ENCODE data around the gene LRRC25.

Gene LRRC25

DNA sequence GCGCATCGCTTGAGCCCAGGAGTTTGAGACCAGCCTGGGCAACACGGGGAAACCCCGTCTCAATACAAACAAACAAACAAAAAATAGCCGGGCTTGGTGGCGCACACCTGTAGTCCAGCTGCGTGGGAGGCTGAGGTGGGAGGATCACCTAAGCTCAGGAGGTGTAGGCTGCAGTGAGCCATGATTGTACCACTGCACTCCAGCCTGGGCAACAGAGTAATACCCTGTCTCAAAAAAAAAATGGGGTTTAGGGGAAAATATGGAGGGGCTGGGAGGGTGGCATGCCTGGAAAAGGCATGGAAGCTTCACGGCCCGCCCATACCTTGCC lies 42.5 kb upstream of the LRRC25 start:
- ATAC-seq (replicated peaks; ENCODE audit: extremely low read depth, poor library complexity, severe bottlenecking) (no peak), DNase-seq (ENCODE audit: low spot score in 2 of 2) (no peak)
- no peak overlapping the region for H3K4me3 Mint-ChIP-seq
- no peaks in the 10 kb centered on the region for H3K27me3 Mint-ChIP-seq
- peaks cover 5% of the 10 kb centered on the region for H3K9me3 Mint-ChIP-seq
- peak overlapping the region; percentile 79 for H3K27ac Mint-ChIP-seq (ENCODE audit: low read depth)
- peaks cover 37% of the 10 kb centered on the region for H3K4me1 Mint-ChIP-seq
- peaks cover 34% of the 10 kb centered on the region for H3K36me3 Mint-ChIP-seq (ENCODE audit: insufficient read depth)

DNA sequence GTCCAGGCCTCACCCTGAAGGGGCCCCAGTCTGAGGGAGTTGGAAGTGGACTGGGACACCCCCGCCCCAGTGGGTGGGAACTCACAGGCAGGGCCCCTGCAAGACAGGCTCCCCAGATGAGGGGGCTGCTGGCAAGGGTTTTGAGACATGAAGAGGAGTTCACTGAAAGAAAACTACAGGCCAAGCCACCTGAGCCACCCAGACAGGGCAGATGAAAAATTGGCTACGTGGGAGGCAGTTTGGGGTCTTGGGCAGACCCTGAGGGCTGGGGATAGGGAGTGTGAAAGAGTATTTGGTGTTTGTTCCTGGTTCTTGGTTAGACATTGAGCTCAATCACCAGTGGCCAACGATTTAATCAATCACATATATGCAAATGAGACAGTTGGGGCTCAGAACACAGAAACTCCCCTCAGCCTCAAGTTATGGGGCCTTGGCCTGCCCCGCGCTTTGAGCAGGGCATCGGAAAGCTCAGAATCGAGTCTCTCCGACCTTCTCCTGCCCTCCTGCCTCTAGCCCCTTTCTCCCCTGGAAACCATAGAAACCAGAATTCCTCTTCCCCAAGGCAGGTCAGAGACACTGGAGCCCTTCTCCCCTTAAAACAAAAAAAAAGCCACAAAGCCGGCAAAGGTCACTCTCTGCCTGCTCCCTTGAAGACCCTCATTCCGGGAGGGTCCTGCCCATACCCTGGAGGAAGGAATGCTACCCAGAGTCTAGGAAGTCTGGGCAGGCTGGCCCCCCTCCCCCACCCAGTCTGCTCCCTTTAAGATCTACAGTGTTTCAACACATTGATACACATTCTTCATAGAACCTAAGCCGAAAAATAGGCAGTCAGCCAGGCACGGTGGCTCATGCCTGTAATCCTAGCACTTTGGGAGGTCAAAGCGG lies 41.8 kb upstream of the LRRC25 start:
- Mint-ChIP-seq H3K9me3 (peaks cover 5% of the 10 kb centered on the region), H3K27me3 (no peaks in the 10 kb centered on the region), H3K4me3 (peak overlapping the region; percentile 74), H3K27ac (ENCODE audit: low read depth) (no peak overlapping the region), H3K36me3 (ENCODE audit: insufficient read depth) (peaks cover 38% of the 10 kb centered on the region), H3K4me1 (peaks cover 37% of the 10 kb centered on the region)
- no peak for ATAC-seq (replicated peaks; ENCODE audit: extremely low read depth, poor library complexity, severe bottlenecking)
- DNase-seq (ENCODE audit: low spot score in 2 of 2) = no peak

- Mint-ChIP-seq H3K27ac (ENCODE audit: low read depth) (no peak overlapping the region), H3K9me3 (peaks cover 5% of the 10 kb centered on the region), H3K4me3 (peak overlapping the region; percentile 74), H3K36me3 (ENCODE audit: insufficient read depth) (peaks cover 38% of the 10 kb centered on the region), H3K4me1 (peaks cover 36% of the 10 kb centered on the region), H3K27me3 (no peaks in the 10 kb centered on the region)
- no peak for DNase-seq (ENCODE audit: low spot score in 2 of 2)
- no peak for ATAC-seq (replicated peaks; ENCODE audit: extremely low read depth, poor library complexity, severe bottlenecking)
Observed at GRCh38 chr19:18438331-18439024, 41.1 kb upstream of the LRRC25 start.

GRCh38 chr19:18437491-18438330 lies 40.3 kb upstream of the LRRC25 start, which contains the start of gene ISYNA1:
ISYNA1 (minus strand) TSS chr19:18438133; CDS start chr19:18437979, 154 bp downstream.
- H3K4me3 Mint-ChIP-seq = peak within 1 kb of the TSS; percentile 74
- ATAC-seq (replicated peaks; ENCODE audit: extremely low read depth, poor library complexity, severe bottlenecking) (peak; percentile 17), DNase-seq (ENCODE audit: low spot score in 2 of 2) (no peak)
- H3K36me3 Mint-ChIP-seq (ENCODE audit: insufficient read depth) = peaks cover 36% of the 10 kb centered on the region
- peaks cover 32% of the 10 kb centered on the region for H3K4me1 Mint-ChIP-seq
- no peak within 1 kb of the TSS for H3K27ac Mint-ChIP-seq (ENCODE audit: low read depth)
- H3K27me3 Mint-ChIP-seq = no peaks in the 10 kb centered on the region
- H3K9me3 Mint-ChIP-seq = peaks cover 5% of the 10 kb centered on the region

DNA sequence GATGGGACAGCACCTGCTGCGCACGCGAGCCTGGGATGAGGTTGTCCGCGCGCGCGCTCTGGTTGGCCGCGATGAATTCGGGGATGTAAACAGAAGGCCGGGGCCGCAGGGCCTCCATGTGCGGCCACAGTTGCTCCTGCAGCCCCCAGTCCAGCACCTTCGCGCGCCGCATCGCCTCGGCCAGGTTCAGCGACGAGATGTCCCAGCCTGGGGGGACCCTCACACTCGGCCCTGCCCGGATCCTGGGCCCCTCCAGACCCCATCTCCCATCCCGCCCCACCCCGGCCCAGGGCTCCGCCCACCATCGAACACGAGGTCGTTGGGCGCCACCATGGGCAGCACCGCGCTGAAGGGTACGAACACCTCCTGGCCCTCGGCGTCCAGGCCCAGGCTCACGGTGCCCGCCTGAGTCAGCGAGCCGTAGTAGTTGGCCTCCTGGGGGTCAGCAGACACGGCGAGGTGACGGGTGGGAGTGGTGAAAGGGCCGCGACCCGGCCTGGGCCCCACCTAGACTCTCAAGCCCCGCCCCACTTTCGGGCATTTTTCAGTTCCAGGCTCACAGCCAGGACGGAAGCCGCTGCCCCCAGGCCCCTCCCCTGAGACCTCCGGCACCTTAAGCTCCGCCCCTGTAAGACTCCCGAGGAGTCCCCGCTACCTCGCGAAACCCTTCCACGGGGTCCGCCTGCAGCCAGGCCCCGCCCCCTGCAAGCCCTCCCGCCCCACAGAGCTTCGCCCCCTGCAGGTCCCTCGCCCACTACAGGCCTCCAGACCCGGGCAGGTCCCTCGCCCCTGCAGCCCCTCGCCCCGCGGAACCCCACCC lies 39.5 kb upstream of the LRRC25 start:
- ATAC-seq (replicated peaks; ENCODE audit: extremely low read depth, poor library complexity, severe bottlenecking) = peak; percentile 61
- Mint-ChIP-seq H3K36me3 (ENCODE audit: insufficient read depth) (peaks cover 33% of the 10 kb centered on the region), H3K27me3 (no peaks in the 10 kb centered on the region), H3K4me1 (peaks cover 23% of the 10 kb centered on the region), H3K4me3 (peak overlapping the region; percentile 74), H3K27ac (ENCODE audit: low read depth) (no peak overlapping the region), H3K9me3 (no peaks in the 10 kb centered on the region)
- DNase-seq (ENCODE audit: low spot score in 2 of 2) = peak; percentile 64 to 79

DNA sequence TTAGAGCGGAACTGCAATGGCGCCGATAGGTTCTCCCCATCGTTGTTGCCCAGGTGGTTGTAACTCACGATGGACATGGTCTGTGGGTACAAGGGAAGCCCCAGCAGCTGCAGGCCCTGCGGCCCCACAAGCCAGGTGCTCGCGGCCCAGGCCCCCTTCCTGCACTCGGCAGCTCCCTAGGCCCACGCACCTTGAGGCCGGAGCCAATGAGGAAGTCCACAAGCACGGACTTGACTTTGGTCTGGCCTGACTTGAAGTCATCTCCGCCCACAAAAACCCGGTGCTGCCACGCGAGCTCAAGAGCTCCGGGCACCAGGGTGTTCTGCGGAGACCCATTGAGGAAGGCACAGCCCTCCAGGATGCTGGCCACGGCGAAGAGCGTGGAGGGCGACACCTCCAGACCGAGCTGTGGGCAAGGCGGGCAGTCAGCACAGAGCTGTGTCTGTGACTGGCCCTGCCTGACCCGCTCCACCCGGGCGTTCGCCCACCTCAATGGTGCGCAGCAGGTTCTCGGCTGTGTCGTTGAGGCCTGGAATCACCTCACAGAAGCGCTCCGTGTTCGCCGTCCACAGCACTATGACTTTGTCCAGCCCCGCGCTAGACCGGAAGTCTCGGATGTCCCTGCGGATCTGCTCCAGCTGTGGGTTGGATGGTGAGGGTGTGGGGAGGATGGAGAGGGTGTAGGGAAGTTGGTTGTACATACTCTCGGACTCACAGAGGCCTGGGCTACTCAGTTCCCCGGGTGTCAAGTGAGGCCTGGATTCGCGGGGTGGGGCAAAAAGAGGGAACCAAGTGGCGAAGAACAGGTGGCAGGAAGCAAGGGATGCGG lies 38.6 kb upstream of the LRRC25 start:
- Mint-ChIP-seq H3K36me3 (ENCODE audit: insufficient read depth) (peaks cover 29% of the 10 kb centered on the region), H3K4me3 (peak overlapping the region; percentile 74), H3K27ac (ENCODE audit: low read depth) (no peak overlapping the region), H3K4me1 (peaks cover 18% of the 10 kb centered on the region), H3K27me3 (no peaks in the 10 kb centered on the region), H3K9me3 (no peaks in the 10 kb centered on the region)
- DNase-seq (ENCODE audit: low spot score in 2 of 2) (no peak), ATAC-seq (replicated peaks; ENCODE audit: extremely low read depth, poor library complexity, severe bottlenecking) (no peak)

DNA sequence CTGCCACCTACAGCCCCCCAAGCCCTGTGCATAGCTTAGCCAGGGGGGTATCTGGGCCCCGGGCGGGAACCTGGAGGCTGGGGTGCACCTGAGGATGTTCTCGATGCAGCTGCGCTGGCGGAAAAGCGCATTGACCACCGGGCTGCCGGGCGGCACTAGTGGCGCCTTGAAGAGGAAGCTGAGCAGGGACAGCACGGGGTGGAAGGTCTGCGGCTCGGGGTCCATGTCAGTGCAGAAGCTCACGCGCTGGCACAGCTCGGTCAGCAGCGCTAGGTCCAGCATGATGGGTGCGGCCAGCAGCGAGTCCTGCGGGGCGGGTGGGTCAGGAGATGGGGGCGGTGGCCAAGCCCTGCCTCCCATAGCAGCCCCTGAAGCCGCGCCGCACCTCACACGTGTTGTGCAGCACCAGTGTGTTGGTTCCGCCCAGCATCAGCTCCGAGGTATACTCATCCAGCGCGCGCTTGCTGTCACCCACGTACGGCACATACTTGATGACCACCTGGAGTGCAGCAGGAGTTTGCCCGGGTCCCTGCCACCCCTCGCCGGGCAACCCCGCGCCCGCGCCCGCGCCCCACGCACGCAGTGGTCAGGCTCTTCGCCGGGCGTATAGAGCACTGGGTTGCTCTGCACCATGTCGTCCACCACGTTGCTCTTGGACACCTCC lies 37.9 kb upstream of the LRRC25 start:
- H3K9me3 Mint-ChIP-seq = no peaks in the 10 kb centered on the region
- H3K27me3 Mint-ChIP-seq = no peaks in the 10 kb centered on the region
- H3K27ac Mint-ChIP-seq (ENCODE audit: low read depth) = peak overlapping the region; percentile 79
- DNase-seq (ENCODE audit: low spot score in 2 of 2) (no peak), ATAC-seq (replicated peaks; ENCODE audit: extremely low read depth, poor library complexity, severe bottlenecking) (no peak)
- H3K4me1 Mint-ChIP-seq = peaks cover 12% of the 10 kb centered on the region
- peak overlapping the region; percentile 63 for H3K4me3 Mint-ChIP-seq
- H3K36me3 Mint-ChIP-seq (ENCODE audit: insufficient read depth) = peaks cover 26% of the 10 kb centered on the region

DNA sequence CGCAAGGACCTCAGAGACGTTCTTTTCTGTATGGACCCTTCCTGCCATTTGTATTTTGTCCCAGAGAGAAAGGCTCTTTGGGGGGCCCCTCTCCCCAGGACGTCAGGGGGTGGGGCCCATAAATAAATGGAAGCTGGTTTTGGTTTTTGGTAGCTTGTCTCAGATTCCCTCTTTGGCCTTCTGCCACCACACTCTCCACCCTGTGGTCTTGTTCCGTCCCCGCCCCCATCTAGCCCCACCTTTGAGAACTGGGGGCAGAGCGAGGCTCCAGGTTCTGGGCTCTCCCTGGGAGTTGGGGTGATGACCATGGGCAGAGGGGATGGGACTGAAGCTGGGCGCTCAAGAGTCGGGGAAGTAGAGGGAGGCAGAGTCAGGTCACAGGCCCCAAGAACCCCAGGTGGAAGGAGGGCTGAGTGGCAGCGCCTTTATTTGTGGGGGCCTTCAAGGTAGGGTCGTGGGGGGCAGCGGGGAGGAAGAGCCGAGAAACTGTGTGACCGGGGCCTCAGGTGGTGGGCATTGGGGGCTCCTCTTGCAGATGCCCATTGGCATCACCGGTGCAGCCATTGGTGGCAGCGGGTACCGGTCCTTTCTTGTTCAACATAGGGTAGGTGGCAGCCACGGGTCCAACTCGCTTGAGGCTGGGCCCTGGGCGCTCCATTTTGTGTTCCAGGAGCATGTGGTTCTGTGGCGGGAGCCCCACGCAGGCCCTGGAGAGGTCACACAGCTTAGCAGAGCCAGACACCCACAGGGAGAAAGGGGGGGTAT lies 37.2 kb upstream of the LRRC25 start:
- H3K36me3 Mint-ChIP-seq (ENCODE audit: insufficient read depth) = peaks cover 26% of the 10 kb centered on the region
- H3K4me3 Mint-ChIP-seq = peak overlapping the region; percentile 63
- DNase-seq (ENCODE audit: low spot score in 2 of 2) (no peak), ATAC-seq (replicated peaks; ENCODE audit: extremely low read depth, poor library complexity, severe bottlenecking) (no peak)
- H3K27ac Mint-ChIP-seq (ENCODE audit: low read depth) = peak overlapping the region; percentile 79
- H3K9me3 Mint-ChIP-seq = no peaks in the 10 kb centered on the region
- peaks cover 9% of the 10 kb centered on the region for H3K4me1 Mint-ChIP-seq
- H3K27me3 Mint-ChIP-seq = no peaks in the 10 kb centered on the region

- DNase-seq (ENCODE audit: low spot score in 2 of 2) = no peak
- no peak for ATAC-seq (replicated peaks; ENCODE audit: extremely low read depth, poor library complexity, severe bottlenecking)
- peaks cover 9% of the 10 kb centered on the region for H3K4me1 Mint-ChIP-seq
- peaks cover 25% of the 10 kb centered on the region for H3K36me3 Mint-ChIP-seq (ENCODE audit: insufficient read depth)
- peak overlapping the region; percentile 79 for H3K27ac Mint-ChIP-seq (ENCODE audit: low read depth)
- H3K27me3 Mint-ChIP-seq = no peaks in the 10 kb centered on the region
- H3K4me3 Mint-ChIP-seq = peak overlapping the region; percentile 63
- no peaks in the 10 kb centered on the region for H3K9me3 Mint-ChIP-seq
Observed at GRCh38 chr19:18433735-18434398, 36.4 kb upstream of the LRRC25 start.

GRCh38 chr19:18433015-18433691 lies 35.7 kb upstream of the LRRC25 start:
- no peak for ATAC-seq (replicated peaks; ENCODE audit: extremely low read depth, poor library complexity, severe bottlenecking)

More at GRCh38 chr19:18433015-18433691, 35.7 kb upstream of the LRRC25 start:
- H3K9me3 Mint-ChIP-seq = no peaks in the 10 kb centered on the region
- peaks cover 9% of the 10 kb centered on the region for H3K4me1 Mint-ChIP-seq
- H3K27ac Mint-ChIP-seq (ENCODE audit: low read depth) = no peak overlapping the region
- H3K4me3 Mint-ChIP-seq = peak overlapping the region; percentile 54
- no peaks in the 10 kb centered on the region for H3K27me3 Mint-ChIP-seq
- H3K36me3 Mint-ChIP-seq (ENCODE audit: insufficient read depth) = peaks cover 25% of the 10 kb centered on the region
- no peak for DNase-seq (ENCODE audit: low spot score in 2 of 2)

Measured in central memory CD8-positive, alpha-beta T cell (primary cell).